CD4-positive, alpha-beta T cell treated with Interleukin-17A for 4 hours (primary cell): ENCODE measurements around the gene TRPM2.

Experiments
- DNase-seq: peaks from one replicate; pipeline ENCODE4 v3.0.0-alpha.2; 2020; ENCODE audit warnings: mixed read lengths

Gene TRPM2

DNA sequence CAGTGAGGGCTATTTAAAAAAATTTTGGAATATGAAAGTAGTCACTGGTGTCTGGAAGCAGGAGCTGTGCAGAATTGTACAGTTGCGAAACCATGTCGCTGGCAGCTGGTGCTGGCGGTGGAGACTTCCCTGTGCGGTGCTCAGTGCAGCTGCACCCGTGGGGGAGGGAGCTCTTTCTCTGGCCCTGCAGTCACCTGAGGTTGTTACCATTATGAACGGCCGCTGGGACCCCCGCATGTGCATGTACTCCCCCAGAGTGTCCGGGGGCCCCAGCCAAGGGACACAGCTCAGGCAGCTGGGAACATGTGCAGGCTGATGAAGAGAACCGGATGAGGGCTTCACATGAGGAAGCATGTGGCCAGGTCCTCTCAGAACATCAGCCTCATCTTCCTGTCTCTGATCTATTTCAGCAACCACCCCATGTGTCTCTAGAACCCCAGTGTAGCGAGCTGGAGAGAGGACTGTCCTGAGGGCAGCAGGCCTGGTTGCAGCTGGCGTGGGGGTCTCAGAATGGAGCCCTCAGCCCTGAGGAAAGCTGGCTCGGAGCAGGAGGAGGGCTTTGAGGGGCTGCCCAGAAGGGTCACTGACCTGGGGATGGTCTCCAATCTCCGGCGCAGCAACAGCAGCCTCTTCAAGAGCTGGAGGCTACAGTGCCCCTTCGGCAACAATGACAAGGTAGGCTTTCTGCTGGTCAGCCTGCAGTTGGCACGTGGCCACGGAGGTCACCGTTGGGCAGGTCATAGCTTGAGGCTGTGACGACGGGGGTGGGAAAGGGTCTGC lies at the start of gene TRPM2:
TSS of gene TRPM2 (plus strand) at position 431 of the 780 bp plus-strand sequence. CDS start at position 511, 80 bp downstream.
- peak; percentile 47 for DNase-seq

GRCh38 chr21:44304011-44304616 lies 49.3 kb upstream of the TRPM2 start:
- DNase-seq = no peak

GRCh38 chr21:44304877-44305293 lies 48.5 kb upstream of the TRPM2 start:
- peak; percentile 67 for DNase-seq

- no peak for DNase-seq
Observed at GRCh38 chr21:44305691-44306090, 47.7 kb upstream of the TRPM2 start.

DNA sequence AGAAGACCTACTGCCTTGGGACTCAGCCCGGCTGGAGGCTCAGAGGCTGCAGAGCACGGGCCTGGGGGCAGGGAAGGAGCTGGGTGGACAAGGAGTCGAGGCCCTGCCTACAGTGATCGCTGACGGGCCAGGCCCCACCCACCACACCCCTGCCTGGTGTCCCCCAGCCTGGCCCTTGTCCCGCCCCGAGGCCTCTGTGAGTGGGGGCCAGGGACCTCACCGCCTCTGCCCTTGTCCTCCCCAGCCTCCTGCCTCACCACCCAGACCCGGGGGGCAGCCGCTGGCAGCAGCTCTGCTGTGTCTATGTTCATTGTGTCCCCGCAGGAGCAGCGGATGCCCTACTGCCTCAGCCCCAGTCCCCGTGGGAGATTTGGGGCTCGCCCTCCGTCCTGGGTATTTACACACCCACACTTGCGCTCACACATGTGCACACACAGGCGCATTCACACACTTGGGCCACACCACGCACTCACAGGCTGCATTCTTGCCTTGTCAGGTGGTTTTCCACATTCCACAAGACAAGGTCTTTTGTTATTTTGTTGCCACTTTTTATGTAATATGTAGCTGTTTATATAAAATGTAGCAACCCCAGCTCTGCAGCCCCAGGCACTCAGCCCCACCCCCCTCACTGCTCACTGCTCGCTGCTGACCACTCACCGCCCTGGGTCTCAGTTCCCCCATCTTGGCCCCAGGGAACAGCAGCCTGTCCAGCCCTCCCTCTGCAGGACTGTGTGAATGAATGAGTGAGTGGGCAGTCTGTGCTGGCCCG lies 46.3 kb upstream of the TRPM2 start:
- DNase-seq = no peak

DNA sequence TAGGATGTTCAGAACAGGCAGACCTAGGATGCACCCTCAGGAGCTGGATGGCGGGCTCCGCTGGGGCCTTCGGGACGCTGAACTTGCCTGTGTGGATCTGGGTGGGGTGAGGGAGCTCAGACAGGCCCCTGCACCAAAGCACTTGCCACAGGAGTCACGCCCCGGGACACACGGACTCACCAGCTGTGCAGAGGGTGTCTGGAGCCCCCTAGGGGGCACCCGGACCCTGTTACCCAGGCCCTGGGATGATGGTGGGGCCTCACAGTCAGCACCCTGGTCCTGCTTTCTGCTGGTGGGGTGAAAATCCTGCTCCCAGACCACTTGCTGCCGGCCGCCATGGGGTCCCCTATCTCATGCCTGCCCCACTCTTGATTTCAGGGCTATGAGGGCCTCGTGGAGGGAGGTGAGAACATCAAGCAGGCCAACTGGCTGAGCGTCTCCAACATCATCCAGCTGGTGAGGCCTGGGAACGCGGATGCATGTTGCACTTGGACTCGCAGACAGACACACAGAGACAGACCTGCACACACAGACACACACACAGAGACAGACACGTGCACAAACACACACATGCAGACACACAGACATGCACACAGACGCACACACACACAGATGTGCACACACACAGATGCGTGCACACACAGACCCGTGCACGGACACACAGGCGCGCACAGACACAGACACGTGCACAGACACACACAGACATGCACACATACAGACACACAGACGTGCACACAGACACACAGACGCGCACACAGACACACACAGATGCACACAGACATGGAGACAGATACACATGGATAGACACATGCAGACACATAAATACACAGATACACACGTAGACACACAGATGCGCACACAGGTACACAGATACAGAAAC lies 42.6 kb upstream of the TRPM2 start:
- DNase-seq = no peak

DNA sequence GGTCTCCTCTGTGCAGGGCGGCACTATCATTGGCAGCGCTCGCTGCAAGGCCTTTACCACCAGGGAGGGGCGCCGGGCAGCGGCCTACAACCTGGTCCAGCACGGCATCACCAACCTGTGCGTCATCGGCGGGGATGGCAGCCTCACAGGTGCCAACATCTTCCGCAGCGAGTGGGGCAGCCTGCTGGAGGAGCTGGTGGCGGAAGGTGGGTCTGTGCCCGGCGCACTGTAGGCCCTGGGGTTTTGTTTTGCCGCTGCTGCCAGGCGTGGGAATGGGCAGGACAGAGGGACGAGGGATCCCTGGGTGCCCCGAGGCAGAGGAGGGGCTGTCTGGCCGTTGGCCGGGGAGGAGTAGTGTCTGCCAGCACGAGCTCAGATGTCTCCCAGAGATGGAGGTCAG lies 41.3 kb upstream of the TRPM2 start:
- no peak for DNase-seq

- DNase-seq = no peak
Observed at GRCh38 chr21:44312716-44313115, 40.7 kb upstream of the TRPM2 start.

GRCh38 chr21:44313451-44313850 lies 40.0 kb upstream of the TRPM2 start:
- DNase-seq = no peak

GRCh38 chr21:44314128-44314527 lies 39.3 kb upstream of the TRPM2 start:
- DNase-seq = no peak

DNA sequence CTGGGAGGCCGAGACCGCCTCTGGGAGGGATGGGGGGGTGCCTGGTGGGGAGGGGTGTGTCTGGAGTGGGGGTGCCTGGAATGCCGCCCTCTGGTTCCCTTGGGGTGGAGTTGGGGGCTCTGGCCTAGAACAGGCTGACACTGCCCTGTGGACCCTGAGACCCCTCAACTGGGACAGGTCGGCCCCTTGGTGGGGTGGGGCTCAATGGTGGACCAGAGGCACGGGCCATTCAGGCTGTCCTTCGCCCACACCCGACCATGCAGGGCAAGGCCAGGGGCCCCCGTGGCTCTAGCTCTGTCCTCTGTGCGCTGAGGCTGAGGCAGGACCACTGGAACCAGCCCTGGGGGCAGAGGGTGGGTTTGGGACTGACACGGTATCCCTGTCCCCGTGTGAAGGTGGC lies 38.9 kb upstream of the TRPM2 start:
- no peak for DNase-seq

DNA sequence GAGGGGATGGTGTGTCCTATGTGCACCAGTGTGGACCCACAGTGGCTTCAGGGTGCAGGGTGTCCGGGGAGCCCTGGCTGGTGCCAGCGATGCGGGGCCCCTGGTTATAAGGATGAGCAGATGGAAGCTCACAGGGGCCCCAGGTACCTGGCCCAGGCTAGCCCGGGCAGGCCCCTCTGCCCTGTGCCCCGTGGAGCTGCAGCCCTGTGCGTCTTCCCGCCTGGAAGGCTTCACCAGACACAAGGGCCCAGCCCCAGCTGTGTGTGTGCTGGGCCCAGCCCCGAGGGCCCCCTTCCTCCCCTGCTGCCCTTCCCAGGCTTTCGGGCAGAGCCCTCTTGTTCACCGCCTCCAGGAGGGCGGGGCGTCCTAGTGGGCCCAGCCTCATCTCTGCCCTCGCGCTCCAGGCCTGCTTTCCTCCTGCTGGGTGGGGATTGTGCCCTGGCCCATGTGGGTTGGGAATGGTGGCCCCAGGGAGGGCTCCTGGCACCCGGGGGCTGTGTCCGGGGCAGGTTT lies 37.7 kb upstream of the TRPM2 start:
- DNase-seq = no peak

GRCh38 chr21:44316277-44316900 lies 37.0 kb upstream of the TRPM2 start:
- DNase-seq = no peak

GRCh38 chr21:44317241-44317782 lies 36.1 kb upstream of the TRPM2 start:
- DNase-seq = no peak

DNA sequence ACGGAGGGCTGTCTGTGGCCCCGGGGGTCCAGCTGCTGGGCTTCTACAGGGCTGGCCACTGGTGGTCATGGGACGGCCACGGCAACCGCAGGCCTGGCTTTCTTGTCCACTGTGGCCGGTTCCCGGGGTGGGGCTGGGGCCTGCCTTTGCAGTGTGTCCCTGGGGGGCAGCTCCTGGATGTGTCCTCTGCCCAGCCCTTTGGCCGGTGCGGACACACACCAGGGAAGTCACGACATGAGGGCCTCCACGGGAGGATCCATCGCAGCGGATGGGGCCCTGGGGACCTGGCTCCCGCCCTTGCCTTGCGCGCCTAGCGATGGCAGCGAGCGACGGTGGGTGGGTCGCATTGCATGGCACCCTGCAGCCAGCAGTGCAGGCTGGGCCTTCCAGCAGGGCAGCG lies 35.5 kb upstream of the TRPM2 start:
- DNase-seq = no peak

DNA sequence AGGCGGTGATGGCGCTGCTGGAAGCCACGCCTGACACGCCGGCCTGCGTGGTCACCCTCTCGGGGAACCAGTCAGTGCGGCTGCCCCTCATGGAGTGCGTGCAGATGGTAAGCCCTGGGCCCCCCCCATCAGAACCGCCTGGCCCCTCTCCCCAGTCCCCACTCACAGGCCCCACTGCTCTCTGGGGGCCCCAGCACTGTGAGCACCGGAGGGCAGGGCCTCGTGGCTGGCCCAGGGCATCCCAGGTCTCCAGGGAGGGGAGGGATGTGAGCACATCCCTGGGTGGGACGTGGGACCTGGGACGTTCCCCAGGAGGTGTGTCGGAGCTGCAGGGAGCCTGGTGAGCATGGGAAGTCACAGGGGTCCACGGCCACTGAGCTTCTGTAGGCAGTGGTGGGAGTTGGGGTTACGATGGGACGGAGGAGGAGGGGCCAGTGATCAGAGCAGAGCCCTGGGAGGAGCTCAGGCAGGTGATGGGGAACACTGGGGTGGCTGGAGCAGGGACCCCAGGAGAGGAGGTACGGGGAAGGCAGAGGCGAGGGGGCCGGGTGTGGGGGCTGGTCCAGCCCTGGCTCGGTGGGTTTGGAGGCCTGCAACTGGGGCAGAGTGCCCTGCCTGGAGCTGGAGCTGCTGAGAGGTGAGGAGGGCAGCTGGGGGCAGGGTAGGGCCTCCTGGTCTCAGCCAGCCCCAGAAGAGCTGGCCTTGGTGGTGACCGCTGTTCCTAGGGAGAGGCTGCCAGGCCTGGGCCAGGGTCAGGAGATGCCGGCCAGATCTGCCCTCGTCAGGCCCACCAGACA lies 34.7 kb upstream of the TRPM2 start:
- no peak for DNase-seq

DNA sequence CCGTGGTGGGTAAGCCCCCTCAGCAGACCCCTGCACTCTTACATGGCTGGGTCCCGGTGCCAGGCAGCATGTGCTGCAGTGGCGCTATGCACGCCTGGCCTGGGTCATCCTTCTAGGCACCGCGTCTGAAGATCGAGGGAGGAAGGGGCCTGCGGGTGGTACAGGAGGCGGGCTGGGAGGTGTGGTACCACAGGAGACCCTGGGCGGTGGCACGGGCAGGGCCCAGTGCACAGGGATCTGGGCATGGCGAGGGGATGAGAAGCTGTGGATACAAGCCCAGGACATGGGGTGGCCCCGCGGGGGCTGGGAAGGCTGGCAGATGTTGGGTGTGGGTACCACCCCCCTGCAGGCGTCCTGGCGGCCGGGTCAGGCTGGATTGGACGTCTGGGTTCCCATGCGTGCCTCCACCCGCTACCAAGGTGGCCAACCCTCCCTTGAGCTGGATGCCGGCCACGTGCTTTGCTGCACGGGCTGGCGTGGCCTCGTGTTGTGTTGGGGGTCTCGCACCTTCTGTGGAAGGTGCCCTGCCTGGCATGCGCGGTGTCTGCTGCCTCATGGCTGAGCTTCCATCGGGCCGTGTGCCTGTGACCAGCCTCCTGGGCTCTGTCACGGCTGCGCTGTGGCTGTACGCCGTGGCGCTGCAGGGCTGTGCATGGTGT lies 33.9 kb upstream of the TRPM2 start:
- DNase-seq = no peak

DNA sequence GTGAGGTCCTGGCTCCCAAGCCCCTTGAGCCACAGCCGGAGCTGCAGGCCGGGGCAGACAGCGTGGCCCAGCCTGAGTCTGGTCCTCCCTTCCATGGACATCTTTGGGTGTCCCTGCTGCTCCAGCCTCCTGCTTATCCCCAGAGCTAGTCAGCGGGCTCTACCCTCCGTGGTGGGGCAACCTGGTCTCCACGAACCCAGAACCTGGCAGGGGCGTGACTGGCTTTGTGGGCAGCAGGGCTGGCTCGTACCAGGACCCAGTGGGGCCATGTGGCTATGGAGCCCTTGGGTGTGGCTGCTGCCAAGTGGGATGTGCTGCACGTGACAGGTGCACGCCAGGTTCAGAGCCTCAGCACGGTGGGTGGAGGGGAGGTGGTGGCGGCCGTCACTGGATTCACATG lies 32.6 kb upstream of the TRPM2 start:
- no peak for DNase-seq

- no peak for DNase-seq
Observed at GRCh38 chr21:44321846-44322450, 31.5 kb upstream of the TRPM2 start.
